ENCODE measurements around the gene CHST9.
"Not testable (repeated sequence)": the region's sequence is repeated elsewhere in the genome, so short reads cannot be mapped to it uniquely, and the experiment has no call there.

The CHST9 gene, protein sequence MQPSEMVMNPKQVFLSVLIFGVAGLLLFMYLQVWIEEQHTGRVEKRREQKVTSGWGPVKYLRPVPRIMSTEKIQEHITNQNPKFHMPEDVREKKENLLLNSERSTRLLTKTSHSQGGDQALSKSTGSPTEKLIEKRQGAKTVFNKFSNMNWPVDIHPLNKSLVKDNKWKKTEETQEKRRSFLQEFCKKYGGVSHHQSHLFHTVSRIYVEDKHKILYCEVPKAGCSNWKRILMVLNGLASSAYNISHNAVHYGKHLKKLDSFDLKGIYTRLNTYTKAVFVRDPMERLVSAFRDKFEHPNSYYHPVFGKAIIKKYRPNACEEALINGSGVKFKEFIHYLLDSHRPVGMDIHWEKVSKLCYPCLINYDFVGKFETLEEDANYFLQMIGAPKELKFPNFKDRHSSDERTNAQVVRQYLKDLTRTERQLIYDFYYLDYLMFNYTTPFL

GRCh38 chr18:27185025-27185763 lies at the start of gene CHST9:
Gene CHST9 (minus strand): TSS chr18:27185308. CDS start chr18:27142809, 42,499 bp downstream.
- no peak for FAIRE-seq

GRCh38 chr18:27232355-27232754 lies 47.2 kb upstream of the CHST9 start:
- FAIRE-seq, result not testable (repeated sequence)

GRCh38 chr18:27231671-27232070 lies 46.6 kb upstream of the CHST9 start:
- FAIRE-seq, result not testable (repeated sequence)

- FAIRE-seq, result not testable (repeated sequence)
Measured at GRCh38 chr18:27231221-27231620, 46.1 kb upstream of the CHST9 start.

DNA sequence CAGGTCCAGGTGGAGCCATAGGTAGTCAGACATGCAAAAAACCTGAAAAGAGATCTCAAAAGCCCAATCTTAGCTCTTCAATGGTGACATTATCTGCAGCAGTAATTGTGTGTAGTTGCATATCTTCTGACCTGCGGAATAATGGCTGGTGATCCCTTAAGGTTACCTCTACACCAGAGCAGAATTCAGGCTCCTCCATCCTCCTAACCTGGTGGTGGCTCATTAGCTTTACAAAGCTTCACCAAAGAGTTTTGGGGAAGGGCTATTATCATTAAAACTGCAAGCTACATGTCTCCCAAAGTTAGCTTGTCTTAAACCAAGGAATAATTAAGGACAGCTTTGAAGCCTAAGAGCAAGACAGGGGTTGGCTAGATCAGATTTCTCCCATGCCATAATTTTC lies 42.6 kb upstream of the CHST9 start:
- no peak for FAIRE-seq

DNA sequence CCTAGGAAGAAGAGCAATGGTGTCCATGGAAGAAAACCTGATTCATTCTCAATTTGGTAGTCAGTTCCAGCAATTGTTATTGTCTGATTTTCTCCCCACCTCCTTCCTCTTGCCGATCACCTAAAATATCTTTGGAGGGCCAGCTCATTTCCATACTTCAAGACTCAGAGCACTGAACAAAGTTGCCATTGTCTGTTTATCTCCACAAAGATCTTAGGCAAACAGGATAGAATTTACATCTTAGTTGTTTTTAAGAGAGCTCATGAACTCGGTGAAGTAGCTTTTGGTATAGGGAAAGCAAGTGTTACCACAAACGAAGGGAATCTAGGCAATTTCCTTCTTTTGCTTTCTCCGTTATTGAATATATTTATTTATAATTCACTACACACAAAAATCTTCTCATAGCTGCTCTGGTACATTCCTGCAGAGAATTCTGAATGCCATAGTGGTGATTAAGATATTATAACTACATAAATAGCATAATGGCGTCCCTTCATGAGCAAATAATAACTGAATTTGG lies 41.5 kb upstream of the CHST9 start:
- FAIRE-seq, result peak; percentile 33

DNA sequence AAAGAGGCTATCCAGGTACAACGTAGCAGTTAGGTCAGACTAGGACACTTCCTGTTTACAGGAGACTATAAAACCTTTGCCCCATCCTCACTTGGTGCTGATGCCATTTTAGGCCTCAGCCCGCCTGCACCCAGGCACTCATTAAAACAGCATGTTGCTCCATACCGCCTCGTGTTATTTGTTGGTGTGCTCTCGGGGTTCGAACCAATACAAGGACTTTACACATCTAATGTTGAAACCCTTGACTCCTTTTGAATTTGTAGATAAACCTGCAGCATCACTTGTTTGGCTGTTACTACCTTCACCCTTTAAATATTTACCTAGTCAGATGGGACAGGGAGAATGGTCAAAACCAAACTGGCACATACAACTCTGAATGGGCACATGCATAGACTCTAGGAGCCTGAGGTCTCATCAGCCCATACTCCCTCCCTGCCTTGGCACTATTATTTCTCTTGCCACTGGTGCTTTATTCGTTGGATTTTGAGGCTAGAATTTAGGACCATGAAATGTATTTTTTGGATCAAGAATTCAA lies 40.9 kb upstream of the CHST9 start:
- FAIRE-seq, result no peak

GRCh38 chr18:27223526-27224291 lies 38.6 kb upstream of the CHST9 start:
- FAIRE-seq, result no peak

- FAIRE-seq, result no peak
Measured at GRCh38 chr18:27214831-27215230, 29.7 kb upstream of the CHST9 start.

DNA sequence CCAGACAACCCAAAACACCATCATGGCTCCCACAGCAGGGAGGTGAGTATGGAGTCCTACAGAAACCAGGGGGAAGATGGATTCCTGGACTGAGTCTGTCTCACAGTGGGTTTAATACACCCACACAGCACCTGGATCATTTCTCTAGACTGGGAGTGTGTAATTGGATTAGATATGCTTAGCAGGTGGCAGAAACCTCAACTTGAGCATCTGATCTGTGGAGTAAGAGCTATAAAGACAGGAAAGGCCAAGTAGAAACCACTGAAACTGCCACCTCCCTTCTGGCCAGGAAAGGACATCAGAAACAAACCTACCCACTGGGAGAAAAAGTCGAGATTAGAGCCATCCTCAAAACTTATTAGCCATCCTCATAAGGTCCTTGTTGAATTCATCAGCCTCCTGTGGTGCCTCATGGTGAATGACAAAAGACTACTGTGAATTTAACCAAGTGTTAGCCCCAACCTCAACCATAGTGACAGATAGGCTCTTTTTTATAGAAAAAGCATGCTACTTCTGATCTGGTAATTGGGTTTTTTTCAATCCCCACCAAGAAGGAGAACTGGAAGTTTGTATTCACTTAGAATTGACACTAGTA lies 28.1 kb upstream of the CHST9 start:
- FAIRE-seq, result no peak

DNA sequence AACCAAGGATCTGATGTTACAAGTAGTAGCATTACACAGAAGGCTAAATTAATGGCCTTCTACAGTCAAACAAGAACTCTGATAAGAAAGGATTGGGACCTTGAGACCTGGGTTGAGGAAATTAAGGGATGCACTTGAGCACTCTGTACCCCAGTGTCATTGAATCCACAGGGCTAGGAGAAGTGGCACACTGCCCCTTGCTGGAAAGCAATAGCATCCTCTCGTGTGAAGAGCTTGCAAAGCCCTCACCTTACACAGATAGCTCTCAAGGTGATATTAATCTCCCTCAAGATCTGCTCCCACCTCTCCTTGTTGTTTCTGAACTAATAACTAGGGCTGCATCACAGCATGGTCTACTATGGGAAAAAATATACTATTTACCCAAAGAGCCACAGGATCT lies 26.5 kb upstream of the CHST9 start:
- no peak for FAIRE-seq

DNA sequence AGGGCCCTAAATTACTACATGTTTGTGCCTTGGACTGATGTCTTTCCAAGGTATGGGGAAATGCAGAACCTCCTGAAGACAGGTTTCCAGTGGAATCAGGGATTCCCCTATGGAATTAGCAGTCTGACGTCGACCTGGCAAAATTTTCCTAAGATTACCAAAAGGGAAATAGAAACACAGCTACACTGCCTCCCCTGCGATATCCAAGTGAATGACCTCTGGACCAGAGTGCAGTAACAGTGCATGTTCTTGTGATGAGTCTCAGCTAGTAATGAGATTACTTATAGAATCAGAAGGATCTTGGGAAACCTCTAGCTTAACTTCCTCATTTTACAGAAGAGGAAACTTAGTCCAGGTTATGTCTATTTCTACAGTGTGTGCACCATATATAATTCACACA lies 21.3 kb upstream of the CHST9 start:
- no peak for FAIRE-seq

- no peak for FAIRE-seq
Measured at GRCh38 chr18:27202741-27203140, 17.6 kb upstream of the CHST9 start.

- FAIRE-seq, result no peak
Measured at GRCh38 chr18:27198036-27198435, 12.9 kb upstream of the CHST9 start.

DNA sequence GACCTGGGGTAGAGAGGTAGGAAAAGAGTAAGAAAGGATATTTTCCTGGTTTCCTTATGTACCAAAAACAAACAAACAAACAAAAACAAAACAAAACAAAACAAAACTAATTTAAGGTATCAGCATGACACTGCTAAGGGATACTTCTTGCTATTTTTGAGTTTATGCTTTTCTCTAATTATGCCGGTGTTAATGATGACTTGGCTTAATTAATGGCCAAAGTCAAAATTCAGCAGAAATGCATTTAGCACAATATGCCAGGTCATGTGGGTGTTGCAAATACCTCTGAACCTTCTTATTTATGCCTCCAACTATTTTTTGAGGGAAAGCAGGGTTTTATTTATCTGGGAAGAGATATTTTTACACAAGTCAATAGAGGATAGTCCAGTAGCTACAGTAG lies 3.2 kb upstream of the CHST9 start:
- no peak for FAIRE-seq

DNA sequence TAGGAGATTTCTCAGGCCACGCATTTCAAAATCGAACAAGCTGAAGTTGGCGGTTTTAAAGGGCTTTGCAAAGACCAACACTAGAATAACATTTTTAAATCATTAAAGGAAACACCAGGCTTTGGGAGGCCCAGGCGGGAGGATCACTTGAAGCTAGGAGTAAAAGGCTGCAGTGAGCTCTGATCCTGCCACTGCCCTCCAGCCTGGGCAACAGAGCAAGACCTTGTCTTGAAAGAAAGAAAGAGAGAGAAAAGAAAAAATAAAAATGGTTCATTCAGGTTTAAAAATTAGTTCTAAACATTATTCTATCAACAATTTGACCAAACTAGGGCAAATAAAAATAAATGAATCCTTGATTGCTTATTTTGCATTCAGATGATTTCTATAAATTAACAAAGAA lies 789 bp upstream of the CHST9 start:
- no peak for FAIRE-seq

DNA sequence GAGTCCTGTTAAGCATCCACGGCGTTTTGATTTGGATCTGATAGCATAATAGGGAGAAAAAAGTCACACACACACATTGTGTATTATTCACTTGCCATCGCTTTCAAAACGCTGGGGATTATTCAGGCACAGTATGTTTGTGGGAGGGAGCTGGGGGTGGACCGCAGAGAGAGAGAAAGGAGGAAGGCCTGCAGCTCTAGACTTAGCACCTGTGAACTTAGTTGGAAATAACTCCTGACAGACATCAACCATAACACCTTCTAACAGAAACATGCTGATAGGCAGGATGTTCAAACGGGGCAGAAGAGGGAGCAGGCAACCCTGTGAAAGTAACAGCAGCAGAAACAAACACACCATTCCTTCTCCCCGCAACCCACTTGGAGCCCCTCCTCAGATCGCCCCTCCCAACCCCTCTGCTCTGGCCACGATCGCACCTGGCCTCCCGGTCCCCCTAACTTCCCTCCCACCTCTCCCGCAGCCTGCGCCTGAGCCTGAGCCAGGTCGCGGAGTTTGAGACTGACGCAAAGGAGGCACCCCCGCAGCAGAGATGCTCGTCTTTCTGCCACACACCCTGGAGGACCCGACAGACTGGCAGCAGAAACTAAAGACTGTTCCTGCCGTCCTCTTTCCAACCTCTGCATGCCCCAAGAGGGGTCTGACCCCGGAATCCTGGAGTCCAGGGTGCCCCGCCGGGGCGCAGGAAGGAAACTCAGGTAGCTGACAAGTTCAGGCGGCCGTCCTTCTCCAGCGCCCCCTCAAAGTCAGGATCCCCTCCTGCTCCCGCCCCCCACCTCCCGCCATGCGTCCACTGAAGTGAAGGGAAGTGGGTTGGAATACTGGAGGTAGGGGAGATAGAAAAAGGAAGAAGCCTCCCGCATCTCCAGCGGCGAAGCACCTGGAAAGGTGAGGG lies 738 bp downstream of the CHST9 start:
- no peak for FAIRE-seq

GRCh38 chr18:27181726-27182125 lies 3.4 kb downstream of the CHST9 start:
- no peak for FAIRE-seq

DNA sequence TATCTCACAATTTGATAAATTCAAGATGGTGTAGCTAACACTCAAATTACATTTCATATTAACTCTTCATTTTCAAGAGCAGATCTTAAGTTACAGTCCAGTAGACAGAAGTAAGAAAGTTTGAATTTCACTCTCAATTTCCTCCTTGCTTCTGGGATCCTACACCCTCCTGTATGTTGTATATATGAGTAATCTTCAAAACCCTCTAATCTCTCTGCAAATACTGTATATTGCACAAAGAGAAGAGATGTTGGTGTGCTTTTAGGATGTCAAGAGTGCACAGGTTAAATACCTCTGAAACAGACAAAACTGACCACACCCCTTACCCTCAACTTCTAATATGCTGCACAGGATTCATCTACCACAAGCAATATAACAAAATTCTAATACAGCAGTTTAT lies 6.7 kb downstream of the CHST9 start:
- no peak for FAIRE-seq

DNA sequence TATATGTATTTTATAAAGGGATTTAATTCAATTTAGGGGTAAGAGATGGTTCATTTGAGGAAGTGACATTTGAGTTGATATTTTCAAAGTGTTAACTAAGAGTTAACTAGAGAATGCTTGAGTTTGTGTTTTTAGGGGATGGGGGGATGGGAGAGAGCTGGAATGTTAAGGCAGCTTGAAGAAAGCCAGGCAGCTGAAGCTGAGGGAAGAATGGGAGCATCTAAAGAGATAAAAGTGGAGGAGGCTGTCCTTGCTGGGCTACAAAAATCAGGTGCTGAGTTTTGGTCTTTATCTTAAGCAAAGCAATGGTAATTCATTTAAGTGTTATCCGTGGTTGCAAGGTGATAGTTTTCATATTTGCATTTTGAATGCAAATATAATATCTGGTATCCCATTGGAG lies 9.2 kb downstream of the CHST9 start:
- no peak for FAIRE-seq

- no peak for FAIRE-seq
Measured at GRCh38 chr18:27175245-27175644, 9.9 kb downstream of the CHST9 start.
